Duodenal mucosa (tissue), 2 donors: ENCODE data around the gene NOTCH1.

Experiments
- H3K27ac ChIP-seq: one replicate; pipeline ENCODE4 v1.7.0; 2013; ENCODE audit warnings: low read depth, low read length
- H3K27me3 ChIP-seq, 2 donors: one replicate each; pipeline ENCODE4 v1.7.0; 2013; ENCODE audit warnings: low read length in 2 of 2, control low read depth in 1 of 2; ENCODE audit not compliant: insufficient read depth in 2 of 2, control insufficient read depth in 1 of 2
- H3K36me3 ChIP-seq, 2 donors: one replicate each; pipeline ENCODE4 v1.7.0; 2013; ENCODE audit warnings: low read length in 2 of 2, control low read depth in 1 of 2; ENCODE audit not compliant: insufficient read depth in 2 of 2, control insufficient read depth in 1 of 2
- H3K4me1 ChIP-seq, 2 donors: one replicate each; pipeline ENCODE4 v1.7.0; 2013; ENCODE audit warnings: low read length in 2 of 2, control low read depth in 1 of 2; ENCODE audit not compliant: insufficient read depth in 2 of 2, control insufficient read depth in 1 of 2
- H3K4me3 ChIP-seq, 2 donors: one replicate each; pipeline ENCODE4 v1.7.0; 2013; ENCODE audit warnings: low read length in 2 of 2, low read depth in 1 of 2
- H3K9ac ChIP-seq, 2 donors: one replicate each; pipeline ENCODE4 v1.7.0; 2013; ENCODE audit warnings: low read length in 2 of 2, low read depth in 1 of 2
- H3K9me3 ChIP-seq, 2 donors: one replicate each; pipeline ENCODE4 v1.7.0; 2013; ENCODE audit warnings: low read length in 2 of 2, control low read depth in 1 of 2; ENCODE audit not compliant: control insufficient read depth in 1 of 2

The NOTCH1 gene

GRCh38 chr9:136545965-136546696, at the start of gene NOTCH1:
NOTCH1 (minus strand) TSS chr9:136546048; CDS start chr9:136545786, 262 bp downstream.
- H3K4me3 ChIP-seq: peak within 1 kb of the TSS; percentile 77 to 90
- H3K9ac ChIP-seq: peak within 1 kb of the TSS; percentile 79 to 80
- no peaks in the 10 kb centered on the region for H3K27me3 ChIP-seq

GRCh38 chr9:136594492-136594891, 48.6 kb upstream of the NOTCH1 start:
- Histone ChIP-seq H3K4me3 (no peak overlapping the region), H3K9ac (no peak overlapping the region), H3K4me1 (peaks cover 6 to 12% of the 10 kb centered on the region in 2 donors), H3K36me3 (no peaks in the 10 kb centered on the region), H3K9me3 (no peaks in the 10 kb centered on the region), H3K27ac (no peak overlapping the region), H3K27me3 (no peaks in the 10 kb centered on the region)

More at GRCh38 chr9:136545965-136546696, at the start of gene NOTCH1:
- peaks cover 44 to 62% of the 10 kb centered on the region in 2 donors for H3K4me1 ChIP-seq
- peak within 1 kb of the TSS; percentile 89 for H3K27ac ChIP-seq
- H3K9me3 ChIP-seq: no peaks in the 10 kb centered on the region
- peaks cover 0 to 13% of the 10 kb centered on the region in 2 donors for H3K36me3 ChIP-seq

- no peak overlapping the region for H3K27ac ChIP-seq
- no peaks in the 10 kb centered on the region for H3K27me3 ChIP-seq
- no peak overlapping the region for H3K9ac ChIP-seq
- H3K4me3 ChIP-seq: no peak overlapping the region
- no peaks in the 10 kb centered on the region for H3K36me3 ChIP-seq
- no peaks in the 10 kb centered on the region for H3K9me3 ChIP-seq
- peaks cover 6 to 15% of the 10 kb centered on the region in 2 donors for H3K4me1 ChIP-seq
Measured at GRCh38 chr9:136593581-136593980, 47.7 kb upstream of the NOTCH1 start.

- H3K4me3 ChIP-seq: no peak overlapping the region
- H3K9me3 ChIP-seq: no peaks in the 10 kb centered on the region
- peaks cover 12 to 22% of the 10 kb centered on the region in 2 donors for H3K4me1 ChIP-seq
- H3K9ac ChIP-seq: no peak overlapping the region
- H3K36me3 ChIP-seq: no peaks in the 10 kb centered on the region
- H3K27me3 ChIP-seq: no peaks in the 10 kb centered on the region
- H3K27ac ChIP-seq: no peak overlapping the region
Measured at GRCh38 chr9:136592666-136593065, 46.8 kb upstream of the NOTCH1 start.

- Histone ChIP-seq H3K36me3 (no peaks in the 10 kb centered on the region), H3K9me3 (no peaks in the 10 kb centered on the region), H3K27ac (no peak overlapping the region), H3K4me1 (peaks cover 6 to 22% of the 10 kb centered on the region in 2 donors), H3K27me3 (peaks cover 0 to 6% of the 10 kb centered on the region in 2 donors), H3K9ac (no peak overlapping the region), H3K4me3 (no peak overlapping the region)
Measured at GRCh38 chr9:136590821-136591752, 45.2 kb upstream of the NOTCH1 start.

- Histone ChIP-seq H3K27me3 (peaks cover 0 to 6% of the 10 kb centered on the region in 2 donors), H3K4me3 (no peak overlapping the region), H3K36me3 (no peaks in the 10 kb centered on the region), H3K9me3 (no peaks in the 10 kb centered on the region), H3K4me1 (peaks cover 6 to 22% of the 10 kb centered on the region in 2 donors), H3K27ac (no peak overlapping the region), H3K9ac (no peak overlapping the region)
Measured at GRCh38 chr9:136589766-136590763, 44.2 kb upstream of the NOTCH1 start.

- Histone ChIP-seq H3K27ac (no peak overlapping the region), H3K36me3 (no peaks in the 10 kb centered on the region), H3K27me3 (peaks cover 0 to 6% of the 10 kb centered on the region in 2 donors), H3K9ac (peak overlapping the region in 1 of 2 donors; percentile 12), H3K9me3 (no peaks in the 10 kb centered on the region), H3K4me3 (no peak overlapping the region), H3K4me1 (peaks cover 6 to 22% of the 10 kb centered on the region in 2 donors)
Measured at GRCh38 chr9:136588663-136589464, 43.0 kb upstream of the NOTCH1 start.

- Histone ChIP-seq H3K36me3 (no peaks in the 10 kb centered on the region), H3K27me3 (peaks cover 0 to 6% of the 10 kb centered on the region in 2 donors), H3K4me1 (peaks cover 6 to 22% of the 10 kb centered on the region in 2 donors), H3K9ac (peak overlapping the region in 1 of 2 donors; percentile 12), H3K9me3 (no peaks in the 10 kb centered on the region), H3K4me3 (no peak overlapping the region), H3K27ac (no peak overlapping the region)
Measured at GRCh38 chr9:136587944-136588662, 42.3 kb upstream of the NOTCH1 start.
